ENCODE measurements around the gene BACH2. TPM values are rescaled to one million over a fixed set of nuclear protein-coding genes. Genes with fewer than 3 reads are reported as not detected.
"Not testable (repeated sequence)": the region's sequence is repeated elsewhere in the genome, so short reads cannot be mapped to it uniquely, and the experiment has no call there.

Gene BACH2
- polyA plus RNA-seq, 4 donors: 9.7 to 12.2 (median 10.3) TPM

DNA sequence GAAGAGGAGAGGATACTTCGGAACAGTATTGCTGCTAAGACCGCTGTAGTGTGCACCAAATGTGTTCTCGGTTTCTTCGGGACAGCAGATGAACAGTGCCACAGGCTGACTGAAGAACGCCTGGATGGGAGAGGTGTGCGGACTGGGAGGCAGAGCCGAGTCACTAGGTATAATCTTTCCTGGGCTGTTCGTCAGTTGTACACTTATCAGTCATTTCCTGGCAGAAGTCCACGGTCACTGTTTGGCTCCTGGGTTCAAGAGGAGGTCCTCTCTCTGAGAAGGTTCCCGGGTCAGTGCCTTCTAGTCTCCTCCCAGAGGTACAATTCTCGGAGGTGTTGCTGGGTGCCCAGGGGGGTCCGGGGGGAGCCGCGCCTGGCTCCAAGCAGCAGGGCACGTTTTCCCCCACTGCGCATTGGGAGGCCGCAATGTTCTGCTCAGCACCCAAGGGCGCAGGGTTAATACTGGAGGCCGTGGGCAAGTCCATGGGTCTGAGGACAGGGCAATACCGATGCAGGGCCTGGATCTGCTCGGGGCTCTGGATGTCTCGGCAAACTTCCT lies 364.3 kb downstream of the BACH2 start:
- no peak for DNase-seq (ENCODE audit: low read depth in 4 of 4, low spot score in 3 of 4)

DNA sequence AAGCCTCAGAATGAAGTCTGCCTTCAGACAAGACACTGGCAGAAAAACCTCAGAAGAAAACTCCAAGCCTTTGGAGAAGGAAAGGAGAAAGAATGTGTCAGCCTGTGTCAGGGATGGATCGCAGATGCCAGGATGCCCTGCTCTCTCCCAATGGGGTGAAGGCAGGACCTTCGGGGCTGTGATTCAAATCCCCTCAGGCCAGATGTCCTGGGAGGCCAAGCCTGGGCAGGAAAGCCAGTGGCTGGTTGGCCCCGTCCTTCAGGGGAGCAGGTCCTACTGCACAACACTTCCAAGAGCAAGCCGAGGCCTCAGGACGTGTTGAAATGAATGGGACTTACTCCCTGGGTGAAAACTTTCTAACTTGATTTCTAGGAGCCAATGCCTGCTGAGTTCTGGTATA lies 365.9 kb downstream of the BACH2 start:
- DNase-seq (ENCODE audit: low read depth in 4 of 4, low spot score in 3 of 4): no peak

DNA sequence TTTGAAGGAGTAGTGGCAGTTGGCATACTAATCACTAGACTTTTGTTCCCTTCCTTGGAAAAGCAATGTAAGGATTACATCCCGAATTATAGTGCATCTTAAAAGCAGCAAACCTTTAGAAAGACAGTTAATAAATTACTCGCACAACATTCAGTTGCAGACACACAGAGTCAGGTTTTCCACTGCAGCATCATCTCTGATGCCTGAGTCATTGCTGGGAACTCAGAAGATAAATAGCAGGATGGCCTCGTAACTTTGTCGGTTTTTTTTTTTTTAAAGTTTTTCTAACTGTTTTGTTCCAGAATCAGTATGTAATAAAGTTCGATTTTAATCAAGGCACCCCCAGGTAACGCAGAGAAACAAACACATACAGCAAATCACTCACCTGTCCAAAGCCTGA lies 368.0 kb downstream of the BACH2 start:
- no peak for DNase-seq (ENCODE audit: low read depth in 4 of 4, low spot score in 3 of 4)

DNA sequence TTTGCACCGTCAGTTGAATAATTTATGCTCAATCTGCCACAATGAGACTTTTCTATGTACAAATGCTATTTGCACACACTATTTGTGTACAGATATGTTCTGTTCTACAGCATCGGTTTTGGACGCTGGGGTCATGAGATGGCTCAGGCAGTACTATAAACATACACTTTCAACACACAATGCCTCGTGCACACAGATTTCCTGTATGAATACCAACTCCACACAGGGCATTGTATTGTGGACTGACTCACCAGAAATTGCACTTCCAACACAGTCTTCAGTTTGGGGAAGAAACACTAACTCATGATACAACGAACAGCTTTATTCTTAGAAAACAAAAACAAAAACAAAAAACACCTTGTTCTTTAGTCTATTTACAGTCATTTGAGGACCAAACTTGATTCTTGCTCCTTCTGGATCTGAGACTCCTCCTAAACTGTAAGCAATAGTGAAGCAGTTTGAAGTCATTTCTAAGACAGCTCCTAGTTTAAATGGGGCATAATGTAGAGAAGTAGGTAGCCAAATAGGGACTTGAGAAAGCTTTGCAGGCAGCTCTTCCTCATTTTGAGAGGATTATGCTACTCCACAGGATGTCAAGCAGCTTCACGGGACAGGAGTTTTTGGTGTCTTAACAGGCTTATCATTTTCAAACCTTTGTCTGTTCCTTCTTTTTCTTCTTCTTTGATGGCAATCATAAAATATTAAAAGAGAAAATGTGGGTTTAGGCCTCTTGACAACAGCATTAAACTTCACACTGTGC lies 368.7 kb downstream of the BACH2 start:
- DNase-seq (ENCODE audit: low read depth in 4 of 4, low spot score in 3 of 4): no peak

DNA sequence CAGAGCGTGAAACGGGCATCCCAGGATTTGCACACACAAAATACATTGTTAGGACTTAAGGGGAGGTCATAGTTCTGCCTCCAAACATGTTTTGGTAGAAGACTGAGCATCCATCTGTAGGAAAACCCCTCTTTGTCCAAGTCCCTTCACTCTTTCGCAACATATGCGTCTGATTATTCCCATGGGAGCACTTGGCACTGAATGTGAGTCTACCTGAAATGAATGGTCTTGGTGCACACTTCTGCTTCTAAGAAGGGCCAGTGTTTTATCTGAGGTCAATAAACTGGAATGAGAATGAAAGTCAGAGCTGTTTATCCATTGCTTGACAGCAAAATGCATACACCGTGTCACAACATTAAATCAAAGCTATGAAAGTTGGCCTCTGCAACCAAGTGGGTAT lies 369.4 kb downstream of the BACH2 start:
- DNase-seq (ENCODE audit: low read depth in 4 of 4, low spot score in 3 of 4): no peak

DNA sequence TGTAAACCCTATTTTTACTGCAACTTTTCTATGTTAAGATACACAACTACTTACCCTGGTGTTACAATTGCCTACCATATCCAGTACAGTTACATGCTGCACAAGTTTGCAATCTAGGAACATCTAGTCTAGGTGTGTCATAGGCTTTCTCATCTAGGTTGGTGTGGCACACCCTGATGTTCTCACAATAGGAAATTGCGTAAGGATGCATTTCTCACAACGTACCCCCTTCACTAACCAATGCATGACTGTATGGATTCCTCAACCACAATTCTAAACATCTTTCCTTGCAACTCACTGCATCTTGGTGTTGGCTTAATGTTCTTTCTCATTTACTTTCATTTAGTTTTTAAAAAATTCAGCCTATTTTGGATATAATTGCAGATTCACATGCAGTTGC lies 370.8 kb downstream of the BACH2 start:
- no peak for DNase-seq (ENCODE audit: low read depth in 4 of 4, low spot score in 3 of 4)

DNA sequence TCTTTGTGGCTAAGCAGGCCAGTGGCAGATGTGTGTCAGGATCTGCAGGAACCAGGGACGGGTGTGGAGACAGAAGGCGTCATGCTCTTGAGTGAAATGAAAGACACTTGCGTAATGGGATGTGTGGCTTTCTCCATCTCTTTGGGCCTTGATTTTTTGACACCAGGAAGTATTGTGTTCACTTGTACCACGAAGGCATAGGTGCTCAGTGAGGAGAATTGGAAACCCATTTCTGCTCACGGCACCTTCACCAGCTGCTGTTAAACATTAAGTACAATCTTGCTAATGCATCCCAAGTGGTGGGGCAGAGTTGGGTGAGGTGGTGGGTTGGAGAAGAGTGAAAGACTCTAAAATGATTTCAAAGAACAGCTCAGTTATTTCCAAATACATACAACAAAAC lies 372.4 kb downstream of the BACH2 start:
- no peak for DNase-seq (ENCODE audit: low read depth in 4 of 4, low spot score in 3 of 4)

DNA sequence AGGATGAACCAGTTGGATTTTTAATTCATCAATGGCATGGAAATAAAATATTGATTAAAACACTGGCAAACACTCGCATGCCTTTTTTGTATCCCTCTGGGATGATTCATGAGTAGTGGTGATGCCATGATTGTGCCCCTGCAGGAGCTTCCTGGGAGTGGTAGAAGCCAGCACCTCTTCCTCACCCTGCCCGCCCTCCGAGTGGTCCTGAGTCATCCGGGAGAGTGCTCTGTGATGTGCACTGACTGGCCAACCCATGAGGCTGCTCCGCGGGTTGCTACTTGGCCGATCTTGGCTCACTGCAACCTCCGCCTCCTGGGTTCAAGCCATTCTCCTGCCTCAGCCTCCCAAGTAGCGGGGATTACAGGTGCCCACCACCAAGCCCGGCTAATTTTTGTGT lies 375.0 kb downstream of the BACH2 start:
- DNase-seq (ENCODE audit: low read depth in 4 of 4, low spot score in 3 of 4): no peak

DNA sequence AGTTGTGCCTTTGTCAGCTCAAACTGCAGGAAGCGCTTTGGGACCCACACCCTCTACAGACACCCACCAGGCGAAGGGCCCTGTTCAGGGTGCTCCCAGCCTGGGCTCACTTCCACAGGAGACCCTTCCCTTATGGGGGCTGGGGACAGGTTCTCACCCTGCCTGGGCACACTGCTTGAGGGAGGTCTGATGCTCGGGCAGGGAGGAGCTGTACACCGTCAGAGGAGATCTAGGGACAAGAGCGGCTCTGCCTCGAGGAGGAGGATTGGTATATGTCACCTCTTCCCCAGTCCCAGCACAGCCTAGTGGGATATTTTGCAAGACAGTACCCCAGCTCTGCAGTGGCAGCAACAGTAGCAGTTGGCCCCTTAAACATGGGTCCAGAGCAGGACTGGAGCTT lies 375.4 kb downstream of the BACH2 start:
- DNase-seq (ENCODE audit: low read depth in 4 of 4, low spot score in 3 of 4): no peak

DNA sequence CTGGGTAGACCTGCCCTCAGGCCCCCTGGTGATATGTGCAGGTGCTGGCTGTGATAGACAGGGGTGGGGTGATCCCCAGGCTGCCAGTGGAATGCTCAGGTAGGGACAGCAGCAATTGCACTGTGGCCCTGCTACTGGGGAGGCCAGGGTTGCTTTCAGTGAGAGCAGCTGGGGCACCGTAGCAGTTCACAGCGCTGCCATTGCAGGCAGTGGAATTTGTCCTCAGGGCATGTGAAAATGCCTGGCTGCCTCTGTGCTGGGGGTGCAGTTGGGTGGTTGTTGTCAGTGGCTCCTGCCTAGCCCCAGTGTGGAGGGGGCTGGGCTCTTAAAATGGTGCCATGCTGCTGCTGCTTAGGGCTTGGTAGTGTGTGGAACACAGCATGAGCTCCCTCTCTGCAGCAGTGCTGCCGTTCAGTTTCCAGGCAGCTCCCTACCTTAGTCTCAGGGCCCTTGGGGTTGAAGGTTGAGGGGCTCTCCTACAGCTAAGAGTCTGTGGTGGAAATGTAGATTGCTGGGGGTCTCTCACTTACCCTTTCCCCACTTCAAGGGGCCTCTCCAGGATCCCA lies 378.8 kb downstream of the BACH2 start:
- no peak for DNase-seq (ENCODE audit: low read depth in 4 of 4, low spot score in 3 of 4)

DNA sequence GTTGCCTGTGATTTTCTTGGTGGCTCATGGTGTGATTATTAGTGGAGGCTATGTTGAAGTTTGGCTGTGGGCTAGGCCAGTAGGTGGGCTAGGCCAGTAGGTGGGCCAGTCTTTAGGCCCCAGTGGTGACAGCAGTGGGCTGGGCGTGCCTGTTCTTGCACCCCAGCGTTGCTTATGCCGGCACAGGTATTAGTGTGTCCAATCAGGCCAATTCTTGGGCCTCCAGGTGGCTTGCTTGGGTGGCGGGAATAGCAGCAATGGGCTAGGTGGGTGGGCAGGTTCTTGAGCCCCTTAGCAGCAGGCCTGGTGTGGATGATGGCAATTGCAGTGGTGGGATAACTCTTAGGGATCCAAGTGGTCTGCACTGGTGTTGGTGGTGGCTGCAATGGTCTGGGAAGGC lies 379.4 kb downstream of the BACH2 start:
- no peak for DNase-seq (ENCODE audit: low read depth in 4 of 4, low spot score in 3 of 4)

DNA sequence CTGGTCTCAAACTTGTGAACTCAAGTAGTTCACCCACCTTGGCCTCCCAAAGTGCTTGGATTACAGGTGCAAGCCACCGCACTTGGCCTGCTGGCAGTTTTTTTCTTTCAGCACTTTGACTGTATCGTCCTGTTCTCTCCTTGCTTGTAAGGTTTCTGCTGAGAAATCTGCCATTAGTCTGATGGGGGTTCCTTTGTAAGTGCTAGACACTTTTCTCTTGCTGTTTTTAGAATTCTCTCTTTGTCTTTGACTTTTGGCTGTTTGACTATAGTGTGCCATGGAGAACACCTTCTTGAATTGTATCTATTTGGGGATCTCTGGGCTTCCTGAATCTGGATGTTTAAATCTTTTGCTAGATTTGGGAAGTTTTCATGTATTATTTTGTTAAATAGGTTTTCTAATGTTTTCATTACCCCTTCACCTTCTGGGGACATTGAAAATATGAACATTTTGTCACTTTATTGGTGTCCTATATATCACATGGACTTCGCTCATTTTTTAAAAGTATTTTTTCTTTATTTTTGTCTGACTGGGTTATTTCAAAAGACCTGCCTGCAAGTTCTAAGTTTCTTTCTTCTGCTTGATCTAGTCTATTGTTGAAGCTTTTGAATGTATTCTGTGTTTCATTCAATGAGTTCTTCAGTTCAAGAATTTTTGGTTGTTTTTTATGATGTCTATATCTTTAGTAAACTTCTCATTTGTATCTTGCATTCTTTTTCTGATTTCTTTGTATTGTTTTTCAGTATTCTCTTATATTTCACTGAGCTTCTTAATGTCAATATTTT lies 380.3 kb downstream of the BACH2 start:
- DNase-seq (ENCODE audit: low read depth in 4 of 4, low spot score in 3 of 4): no peak

DNA sequence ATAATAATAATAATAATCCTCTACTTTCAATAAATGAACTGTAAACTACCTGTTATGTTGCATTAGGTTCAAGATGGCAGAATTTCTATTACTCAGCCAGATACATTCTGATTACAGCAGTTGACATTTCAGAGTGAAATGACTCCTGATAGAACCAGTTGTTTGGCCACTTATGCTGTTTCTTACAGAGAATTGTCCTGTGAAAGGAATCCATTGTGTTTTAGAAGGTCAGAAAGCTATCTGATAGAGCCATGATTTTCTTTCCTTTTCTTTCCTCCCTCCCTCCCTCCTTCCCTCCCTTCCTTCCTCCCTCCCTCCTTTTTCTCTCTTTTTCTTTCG lies 385.8 kb downstream of the BACH2 start:
- DNase-seq (ENCODE audit: low read depth in 4 of 4, low spot score in 3 of 4): no peak

DNA sequence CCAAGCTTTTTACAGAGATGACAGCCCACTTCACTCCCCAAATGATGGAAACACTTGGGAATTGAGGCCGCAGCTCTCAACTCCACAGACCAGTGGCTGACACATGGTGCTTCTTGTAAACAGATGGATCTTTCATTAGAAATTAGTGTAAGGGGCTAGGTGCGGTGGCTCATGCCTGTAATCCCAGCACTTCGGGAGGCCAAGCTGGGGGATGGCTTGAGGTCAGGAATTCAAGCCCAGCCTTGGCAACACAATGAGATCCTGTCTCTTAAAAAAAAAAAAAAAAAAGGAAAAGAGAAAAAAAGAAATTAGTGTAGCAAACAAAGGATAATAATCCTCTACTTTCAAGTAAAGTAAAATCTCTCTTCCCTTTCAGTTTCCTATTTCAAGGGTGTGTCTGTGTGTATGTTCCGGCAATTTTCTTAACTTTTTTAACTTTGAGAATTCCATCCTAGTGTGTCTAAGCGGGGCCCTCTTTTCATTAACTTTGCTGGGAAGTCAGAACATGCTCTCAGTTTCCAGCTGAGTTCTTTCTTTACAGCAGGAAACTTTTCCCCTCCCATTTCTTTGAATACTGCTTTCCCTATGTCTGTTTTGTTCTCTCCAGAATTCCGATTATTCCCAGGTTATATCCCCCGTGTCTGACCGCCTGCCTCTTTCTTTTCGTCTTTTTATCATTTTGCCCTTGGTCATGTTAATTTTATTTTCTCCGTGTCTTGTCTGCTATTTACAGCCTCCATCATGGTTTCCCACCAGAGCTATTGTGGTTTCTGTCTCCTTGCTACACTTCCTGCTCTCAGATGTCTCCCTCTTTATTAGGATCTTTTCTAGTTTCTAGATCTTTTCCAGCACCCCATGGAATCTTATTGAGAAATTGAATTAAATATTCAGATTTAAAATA lies 386.4 kb downstream of the BACH2 start:
- DNase-seq (ENCODE audit: low read depth in 4 of 4, low spot score in 3 of 4): not testable (repeated sequence)

DNA sequence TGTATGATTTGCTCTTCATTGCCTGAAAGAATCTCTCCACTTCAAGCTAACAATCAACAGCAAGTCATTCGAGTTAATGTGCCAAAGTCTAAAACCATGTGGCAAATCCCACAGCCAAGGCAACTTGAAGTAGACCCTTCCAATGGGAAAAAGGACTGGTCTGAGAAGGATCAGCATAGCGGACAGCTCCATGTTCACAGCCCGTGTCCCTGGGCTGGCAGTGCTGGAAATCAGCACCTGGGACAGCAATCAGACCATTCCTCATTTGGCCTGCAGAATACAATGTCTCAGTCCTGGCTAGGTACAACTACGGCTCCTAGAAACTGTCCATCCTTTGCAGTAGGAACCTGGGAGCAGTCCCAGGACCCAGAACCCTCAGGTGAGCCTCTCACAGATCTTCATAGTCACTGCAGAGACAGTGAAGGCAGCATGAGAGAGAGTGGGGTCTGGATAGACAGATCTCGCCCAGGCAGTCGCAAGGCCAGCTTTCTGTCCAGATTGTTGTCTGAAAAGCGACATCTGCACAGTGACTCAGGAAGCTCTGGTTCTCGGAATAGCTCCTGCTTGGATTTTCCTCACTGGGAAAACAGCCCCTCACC lies 401.3 kb downstream of the BACH2 start:
- peak; percentile 58 to 69 (median 62) for DNase-seq (ENCODE audit: low read depth in 4 of 4, low spot score in 3 of 4)

DNA sequence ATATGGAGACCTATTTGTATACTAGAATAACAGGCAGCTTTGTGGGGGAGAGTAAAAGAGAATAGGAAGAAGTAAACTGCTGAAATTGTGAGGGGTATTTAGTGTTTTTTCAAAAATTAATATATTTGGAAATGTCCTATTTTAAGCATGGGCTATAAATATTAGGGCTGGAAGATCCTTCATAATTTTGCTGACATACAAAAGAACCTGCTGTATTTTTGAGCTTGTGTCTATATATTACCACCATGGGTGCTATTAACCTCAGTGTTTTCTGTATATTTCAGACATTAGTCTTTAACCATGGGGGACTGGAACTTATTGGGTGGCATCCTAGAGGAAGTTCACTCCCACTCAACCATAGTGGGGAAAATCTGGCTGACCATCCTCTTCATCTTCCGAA lies 402.5 kb downstream of the BACH2 start, which contains the start of gene GJA10:
Gene GJA10 (plus strand): TSS at position 301 of the 400 bp plus-strand sequence. CDS start 0 bp downstream, at position 301.
- no peak for DNase-seq (ENCODE audit: low read depth in 4 of 4, low spot score in 3 of 4)

DNA sequence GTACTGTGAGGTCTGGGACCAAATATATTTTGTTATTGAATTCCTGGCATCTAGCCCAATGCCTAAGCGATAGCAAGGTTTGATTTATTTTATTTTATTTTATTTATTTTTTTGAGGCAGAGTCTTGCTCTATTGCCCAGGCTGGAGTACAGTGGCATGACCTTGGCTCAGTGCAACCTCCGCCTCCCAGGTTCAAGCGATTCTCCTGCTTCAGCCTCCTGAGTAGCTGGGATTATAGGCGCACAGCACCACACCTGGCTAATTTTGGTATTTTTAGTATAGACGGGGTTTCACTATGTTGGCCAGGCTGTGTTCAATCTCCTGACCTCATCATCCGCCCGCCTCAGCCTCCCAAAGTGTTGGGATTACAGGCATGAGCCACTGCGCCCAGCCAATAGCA lies 404.1 kb downstream of the BACH2 start:
- not testable (repeated sequence) for DNase-seq (ENCODE audit: low read depth in 4 of 4, low spot score in 3 of 4)

DNA sequence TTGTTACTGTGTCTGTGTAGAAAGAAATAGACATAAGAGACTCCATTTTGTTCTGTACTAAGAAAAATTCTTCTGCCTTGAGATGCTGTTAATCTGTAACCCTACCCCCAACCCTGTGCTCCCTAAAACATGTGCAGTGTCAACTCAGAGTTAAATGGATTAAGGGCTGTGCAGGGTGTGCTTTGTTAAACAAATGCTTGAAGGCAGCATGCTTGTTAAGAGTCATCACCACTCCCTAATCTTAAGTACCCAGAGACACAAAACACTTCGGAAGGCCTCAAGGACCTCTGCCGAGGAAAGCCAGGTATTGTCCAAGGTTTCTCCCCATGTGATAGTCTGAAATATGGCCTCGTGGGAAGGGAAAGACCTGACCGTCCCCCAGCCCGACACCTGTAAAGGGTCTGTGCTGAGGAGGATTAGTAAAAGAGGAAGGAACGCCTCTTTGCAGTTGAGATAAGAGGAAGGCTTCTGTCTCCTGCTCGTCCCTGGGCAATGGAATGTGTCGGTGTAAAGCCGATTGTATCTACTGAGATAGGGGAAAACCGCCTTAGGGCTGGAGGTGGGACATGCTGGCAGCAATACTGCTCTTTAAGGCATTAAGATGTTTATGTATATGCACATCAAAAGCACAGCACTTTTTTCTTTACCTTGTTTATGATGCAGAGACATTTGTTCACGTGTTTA lies 405.7 kb downstream of the BACH2 start:
- DNase-seq (ENCODE audit: low read depth in 4 of 4, low spot score in 3 of 4): not testable (repeated sequence)

DNA sequence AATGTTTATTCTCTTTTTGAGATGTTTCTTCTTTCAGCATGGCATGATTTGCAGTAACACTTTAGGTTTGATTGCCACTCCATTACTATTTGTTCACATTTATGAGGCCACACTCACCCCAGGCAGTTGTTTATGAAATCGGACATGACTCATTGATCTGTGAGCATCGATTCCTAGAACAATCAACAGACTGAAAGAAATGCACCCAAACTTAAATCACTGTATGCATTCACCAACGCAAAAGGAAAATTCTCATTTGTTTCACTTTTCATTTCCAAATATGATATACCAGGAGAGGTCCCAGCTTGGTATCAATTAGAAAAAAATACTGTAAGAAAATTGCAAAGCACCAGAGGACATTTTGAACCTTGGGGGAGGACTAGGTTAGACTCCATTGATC lies 407.8 kb downstream of the BACH2 start:
- DNase-seq (ENCODE audit: low read depth in 4 of 4, low spot score in 3 of 4): no peak

DNA sequence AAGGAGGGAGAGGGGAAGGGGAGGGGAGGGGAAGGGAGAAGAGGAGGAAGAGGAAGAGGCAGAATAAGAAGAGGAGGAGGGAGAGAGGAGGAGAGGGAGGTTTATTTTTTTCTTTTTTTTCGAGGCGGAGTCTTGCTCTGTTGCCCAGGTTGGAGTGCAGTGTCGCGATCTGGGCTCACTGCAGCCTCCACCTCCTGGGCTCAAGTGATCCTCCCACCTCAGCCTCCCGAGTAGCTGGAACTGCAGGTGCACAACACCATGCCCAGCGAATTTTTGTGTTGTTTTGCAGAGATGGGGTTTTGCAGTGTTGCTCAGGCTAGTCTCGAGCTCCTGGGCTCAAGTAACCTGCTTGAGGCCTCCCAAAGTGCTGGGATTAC lies 408.5 kb downstream of the BACH2 start:
- no peak for DNase-seq (ENCODE audit: low read depth in 4 of 4, low spot score in 3 of 4)

All from right renal pelvis (tissue), 4 donors.